NCI-H1092 treated with DMSO at 0.1 percent for 48 hours (cell line): ENCODE data around the gene CBY1.

Source experiments
- DNase-seq: peaks from one replicate; lab custom pipeline; 2025; lab: John Stamatoyannopoulos, UW

CBY1 gene

DNA sequence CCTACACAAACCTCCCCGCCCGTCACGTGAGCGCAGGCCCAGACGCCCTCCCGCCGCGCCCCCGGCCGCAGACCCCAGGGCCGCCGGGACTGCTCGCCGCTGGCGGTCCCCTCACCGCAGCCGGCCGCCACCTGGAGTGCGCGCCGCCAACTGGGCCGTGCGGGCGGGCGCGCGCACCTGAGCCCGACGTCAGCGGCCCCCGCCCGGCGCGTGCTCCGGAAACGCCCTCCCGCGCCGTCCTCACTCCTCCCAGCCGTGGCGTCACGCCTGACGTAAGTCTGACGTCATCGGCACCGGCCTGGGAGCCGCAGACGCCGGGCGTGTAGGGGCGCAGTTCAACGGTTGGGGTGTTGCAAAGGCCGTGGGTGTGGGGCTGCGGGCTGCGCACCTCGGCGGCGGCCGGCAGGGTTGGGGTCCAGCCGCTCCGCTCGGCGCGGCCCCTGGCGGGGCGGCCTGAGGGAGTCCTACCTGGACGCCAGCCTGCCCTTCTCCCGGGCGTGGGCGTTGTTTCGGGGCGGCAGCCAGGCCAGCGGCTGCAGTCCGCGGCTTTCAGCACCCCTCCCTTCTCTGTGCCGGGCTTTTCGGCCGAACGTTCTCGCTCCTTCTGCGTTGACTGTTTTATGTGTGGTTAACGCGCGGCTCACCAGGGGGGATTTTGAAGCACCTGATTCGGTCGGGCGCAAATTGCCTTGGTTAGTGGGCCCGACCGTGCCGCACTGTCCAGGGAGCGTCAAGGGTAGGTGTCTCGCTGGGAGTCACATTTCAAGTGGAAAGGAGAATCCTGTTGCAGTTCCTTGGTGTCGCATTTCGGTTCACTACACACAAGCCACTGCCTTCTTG, 44.6 kb downstream of the CBY1 start, which contains the start of gene JOSD1:
TSS of gene JOSD1 (minus strand) at position 155 of the 840 bp plus-strand sequence. CDS start 956 bp downstream, outside the sequence.
- DNase-seq = peak; percentile 82

DNA sequence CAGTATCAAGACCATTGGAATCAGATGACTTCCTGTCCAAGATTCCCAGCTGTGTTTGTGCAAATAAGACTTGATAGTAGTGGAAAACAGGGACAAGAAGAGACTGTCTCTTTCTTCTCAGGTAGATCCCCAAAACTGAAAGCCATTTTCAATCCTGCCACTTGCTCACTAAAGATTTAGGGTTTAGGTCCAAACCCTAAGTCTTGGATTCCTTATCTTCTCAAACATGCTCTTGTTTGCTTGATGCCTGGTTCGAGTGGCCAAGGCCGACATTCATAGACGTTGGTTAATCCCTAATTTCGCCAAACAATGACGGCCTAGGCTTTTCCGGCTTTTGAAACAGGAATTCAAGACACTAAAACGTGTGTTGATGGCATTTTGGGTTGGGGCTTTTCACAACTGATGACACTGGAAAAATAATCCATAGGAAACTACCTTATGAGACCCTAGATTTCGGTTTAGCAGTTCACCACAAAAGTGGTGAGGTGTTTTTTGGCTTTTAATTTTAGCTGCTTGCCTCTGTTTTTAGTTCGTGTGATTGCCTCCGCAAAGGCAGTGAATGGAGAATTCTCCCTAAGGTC, 48.3 kb downstream of the CBY1 start:
- DNase-seq = no peak

DNA sequence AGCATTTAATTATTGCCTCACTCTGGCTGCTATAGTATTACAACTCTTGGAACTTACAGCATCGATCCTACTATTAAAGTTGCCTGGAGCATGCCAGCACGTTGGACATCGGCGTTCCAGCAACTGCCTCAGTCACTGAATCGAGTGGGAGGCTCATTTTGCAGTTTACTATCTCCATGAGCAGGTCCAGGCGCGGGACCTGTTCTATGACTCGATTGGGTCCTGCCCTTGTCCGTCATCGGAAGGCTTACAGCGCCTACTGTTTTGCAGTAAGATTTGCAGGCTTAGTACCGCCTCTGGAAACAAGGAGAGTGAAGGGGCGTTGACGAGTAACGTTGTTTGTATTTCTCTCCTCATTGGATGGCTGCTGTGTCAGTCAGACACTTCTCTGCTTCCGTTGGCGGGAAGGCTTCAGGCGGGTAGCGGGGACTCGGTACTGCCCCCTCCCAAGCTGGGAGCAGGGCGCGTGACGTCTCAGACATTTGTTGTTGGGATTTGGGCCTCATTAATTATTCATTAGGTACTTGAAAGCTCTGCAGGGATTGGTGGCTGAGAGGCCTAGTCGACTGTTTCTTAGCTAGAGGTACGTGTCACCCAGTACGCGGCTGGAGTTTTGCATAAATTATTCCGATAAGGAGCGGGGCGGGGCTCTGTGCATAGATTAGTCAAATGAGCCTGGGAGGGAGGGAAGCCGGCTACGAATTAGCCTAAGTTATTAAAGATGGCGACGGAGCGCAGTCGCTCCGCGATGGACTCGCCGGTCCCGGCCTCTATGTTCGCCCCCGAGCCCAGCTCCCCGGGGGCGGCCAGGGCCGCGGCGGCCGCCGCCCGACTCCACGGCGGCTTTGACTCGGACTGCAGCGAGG, 49.0 kb downstream of the CBY1 start, which contains the start of gene GTPBP1:
TSS of gene GTPBP1 (plus strand) at position 710 of the 866 bp plus-strand sequence. CDS start at position 722, 12 bp downstream.
- peak; percentile 100 for DNase-seq

DNA sequence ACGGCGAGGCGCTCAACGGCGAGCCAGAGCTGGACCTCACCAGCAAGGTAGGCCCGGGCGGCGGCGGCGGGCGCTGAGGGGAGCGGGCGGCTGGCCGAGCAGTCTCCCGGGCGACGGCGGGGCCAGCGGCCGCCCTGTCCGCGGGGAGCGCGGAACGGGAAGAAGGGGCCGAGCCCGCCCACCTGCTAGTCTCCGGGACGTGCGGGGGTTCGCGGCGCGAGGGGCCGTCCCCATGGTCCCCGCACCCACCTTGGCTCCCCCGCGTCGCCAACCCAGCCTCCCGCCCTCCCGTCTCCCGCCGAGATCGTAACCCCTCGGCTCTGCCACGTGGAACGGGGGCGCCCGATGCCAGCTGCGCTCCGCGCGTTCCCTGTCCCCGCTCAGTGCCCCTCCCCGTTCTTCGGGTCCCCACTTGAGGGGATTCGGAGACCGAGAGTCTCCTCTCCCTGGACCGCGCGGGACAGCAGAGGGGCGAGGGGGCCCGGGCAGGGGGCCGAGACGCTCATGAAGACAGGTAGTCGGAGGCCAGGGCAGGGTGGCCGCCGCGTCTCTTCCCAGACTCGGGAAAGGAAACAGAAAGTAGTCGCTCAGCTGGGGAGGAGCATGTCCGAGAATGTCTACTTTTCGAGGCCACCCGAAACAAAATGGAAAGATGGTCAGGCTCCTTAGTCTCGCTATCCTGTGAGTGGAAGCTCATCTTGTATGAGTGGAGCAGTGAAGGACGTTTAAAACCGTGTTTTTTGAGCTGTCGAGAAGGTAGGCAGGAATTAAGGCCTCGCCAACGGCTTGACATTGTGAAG, 49.9 kb downstream of the CBY1 start:
- DNase-seq = peak; percentile 35

DNA sequence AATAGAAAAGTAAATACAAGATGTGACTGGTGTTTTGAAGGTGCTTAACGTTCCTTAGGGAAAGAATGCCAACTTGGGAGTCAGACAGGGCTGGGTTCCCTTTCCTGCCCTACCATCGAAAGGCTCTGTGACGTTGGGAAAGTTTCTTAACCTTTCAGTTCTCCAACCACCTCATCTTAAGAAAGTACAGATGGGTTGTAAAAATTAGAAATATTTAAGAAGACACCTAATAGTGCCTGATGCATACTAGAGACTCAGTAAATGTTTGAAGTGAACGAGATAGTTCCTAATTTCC, 50.4 kb downstream of the CBY1 start:
- DNase-seq = no peak

DNA sequence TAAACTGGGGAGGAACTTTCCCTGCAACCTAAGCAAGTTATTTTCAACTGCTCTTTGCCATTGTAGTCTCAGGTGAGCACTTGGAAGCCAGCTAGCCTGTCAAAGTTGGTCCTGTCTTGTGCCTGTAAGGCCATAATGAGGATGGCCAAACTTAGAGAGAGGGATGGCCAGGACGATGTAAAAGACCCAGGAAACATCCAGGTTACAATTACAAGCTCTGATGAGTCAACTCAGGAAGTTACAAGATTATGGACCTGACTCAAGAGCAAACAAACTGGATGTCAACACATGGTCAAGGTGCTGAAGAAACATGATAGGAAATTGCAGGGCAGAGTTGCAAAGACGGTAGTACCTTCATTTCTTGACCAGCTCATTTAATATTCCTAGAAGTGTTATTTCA, 50.9 kb downstream of the CBY1 start:
- no peak for DNase-seq

DNA sequence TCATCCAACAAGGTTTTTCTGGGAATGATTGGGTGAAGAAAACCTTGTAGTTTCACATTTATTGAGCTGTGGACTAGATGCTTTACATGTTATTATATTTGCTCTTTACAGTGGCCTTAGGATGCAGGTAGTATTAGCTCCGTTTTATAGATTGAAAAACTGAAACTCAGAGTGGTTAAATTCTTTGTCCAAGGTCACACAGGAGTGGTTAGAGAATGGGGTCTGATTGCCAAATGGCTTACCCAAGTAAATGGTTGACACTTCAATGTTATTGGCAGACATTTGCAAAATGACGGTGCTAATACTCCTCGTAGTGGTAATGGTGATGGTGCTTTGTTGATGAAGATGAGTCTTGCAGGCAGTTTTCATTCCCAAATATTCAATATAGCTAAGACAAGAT, 51.5 kb downstream of the CBY1 start:
- no peak for DNase-seq

DNA sequence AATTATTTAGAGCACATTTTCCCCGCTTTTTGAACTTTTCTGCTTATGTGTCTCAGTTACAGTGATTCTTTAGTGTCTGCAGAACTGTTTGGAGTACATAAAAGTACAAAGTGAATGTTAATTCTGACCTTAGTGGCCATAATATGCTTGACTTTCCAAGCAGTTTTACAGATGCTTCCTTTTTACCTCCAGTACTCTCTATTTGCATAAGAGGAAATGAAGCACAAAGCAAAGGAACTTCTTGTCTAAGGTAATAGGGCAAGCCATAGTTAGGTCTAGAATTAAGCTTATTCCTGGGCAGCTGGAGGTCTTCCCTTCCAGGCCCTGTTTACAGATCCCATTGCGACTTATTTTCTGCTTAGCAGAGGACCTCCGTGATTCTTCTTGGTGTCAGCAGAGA, 52.9 kb downstream of the CBY1 start:
- no peak for DNase-seq

DNA sequence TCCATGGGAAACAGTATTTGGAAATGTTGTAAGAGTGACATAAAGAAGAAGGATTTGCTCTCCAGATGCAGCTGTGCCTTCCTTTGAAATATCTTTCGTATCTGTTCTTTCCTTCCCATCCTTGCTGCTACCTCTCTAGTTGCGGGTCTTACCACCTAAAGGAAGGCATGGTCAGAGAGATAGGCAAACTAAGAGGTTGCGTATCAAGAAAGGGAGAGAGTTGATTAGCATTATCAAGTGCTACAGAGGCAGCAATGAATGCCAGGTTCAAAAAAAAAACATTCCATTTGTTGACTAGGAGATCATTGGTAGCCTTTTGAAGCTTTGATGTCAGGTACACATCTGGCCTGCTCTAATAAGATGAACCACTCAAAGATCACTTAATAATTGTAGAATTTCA, 53.9 kb downstream of the CBY1 start:
- DNase-seq = no peak

DNA sequence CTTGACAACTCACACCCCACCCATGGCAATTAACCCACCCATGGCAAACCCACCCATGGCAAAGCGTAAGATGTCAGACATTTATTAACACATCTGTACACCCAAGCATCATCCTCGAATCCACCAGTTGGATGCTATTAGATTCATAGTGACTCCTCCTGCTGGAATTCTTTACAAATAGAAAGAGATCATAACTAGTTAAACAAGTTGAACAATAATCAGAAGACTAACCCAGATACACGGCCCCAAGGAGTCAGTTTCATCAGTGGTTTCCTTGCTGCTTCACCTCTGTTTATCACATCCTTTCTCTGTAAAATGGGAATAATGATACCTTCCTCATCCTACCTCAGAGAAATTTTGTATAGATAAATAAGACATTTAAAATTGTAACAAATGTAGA, 54.4 kb downstream of the CBY1 start:
- DNase-seq = no peak

DNA sequence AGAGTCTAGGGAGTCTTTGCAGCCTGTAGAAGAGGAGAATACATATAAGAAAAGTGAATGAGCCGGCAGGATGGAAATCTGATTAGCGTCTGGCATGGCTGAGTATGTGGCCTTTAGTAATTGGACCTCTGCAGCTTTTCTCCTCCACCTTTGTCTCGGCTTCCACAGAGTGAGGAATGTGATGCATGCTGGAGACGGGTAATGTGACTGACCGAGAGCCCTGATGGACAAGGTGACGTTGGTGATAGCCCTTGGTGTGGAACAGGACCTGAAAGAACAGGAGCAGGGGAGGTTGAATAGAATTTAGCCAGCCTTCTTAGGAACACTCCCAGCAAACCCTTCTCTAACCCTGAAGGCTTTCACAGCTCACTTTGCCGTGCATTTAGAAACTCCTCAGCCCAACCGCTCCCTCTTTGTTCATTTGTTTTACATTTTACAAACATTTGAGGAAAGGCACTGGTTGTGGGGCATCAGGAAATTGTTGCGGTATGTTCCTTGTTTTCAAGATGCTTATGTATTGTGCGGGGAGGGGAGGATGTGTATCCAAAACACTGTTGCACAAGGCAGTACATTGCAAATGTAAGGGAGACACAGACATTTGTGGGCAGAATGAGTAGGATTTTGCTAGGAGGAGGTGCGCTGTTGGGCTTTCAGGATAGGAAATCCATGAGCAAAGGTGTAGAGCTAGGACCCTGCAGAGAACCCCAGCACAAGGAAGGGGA, 56.2 kb downstream of the CBY1 start:
- no peak for DNase-seq

DNA sequence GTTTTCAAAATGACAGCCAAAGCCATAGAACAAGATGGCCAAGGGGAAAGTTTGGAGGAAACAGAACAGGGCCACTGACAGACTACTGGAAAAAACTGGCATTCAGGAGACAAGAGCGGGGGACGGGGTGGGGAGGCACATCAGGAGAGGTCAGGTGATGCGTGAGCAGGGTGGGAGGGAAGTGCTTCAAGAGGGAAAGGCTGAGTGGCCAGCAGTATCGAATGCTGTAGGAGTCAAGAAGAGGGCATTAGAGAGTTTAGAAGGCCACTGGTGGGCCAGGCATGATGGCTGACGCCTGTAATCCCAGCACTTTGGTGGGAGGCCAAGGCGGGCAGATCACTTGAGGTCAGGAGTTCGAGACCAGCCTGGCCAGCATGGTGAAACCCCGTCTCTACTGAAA, 57.5 kb downstream of the CBY1 start:
- DNase-seq = no peak

DNA sequence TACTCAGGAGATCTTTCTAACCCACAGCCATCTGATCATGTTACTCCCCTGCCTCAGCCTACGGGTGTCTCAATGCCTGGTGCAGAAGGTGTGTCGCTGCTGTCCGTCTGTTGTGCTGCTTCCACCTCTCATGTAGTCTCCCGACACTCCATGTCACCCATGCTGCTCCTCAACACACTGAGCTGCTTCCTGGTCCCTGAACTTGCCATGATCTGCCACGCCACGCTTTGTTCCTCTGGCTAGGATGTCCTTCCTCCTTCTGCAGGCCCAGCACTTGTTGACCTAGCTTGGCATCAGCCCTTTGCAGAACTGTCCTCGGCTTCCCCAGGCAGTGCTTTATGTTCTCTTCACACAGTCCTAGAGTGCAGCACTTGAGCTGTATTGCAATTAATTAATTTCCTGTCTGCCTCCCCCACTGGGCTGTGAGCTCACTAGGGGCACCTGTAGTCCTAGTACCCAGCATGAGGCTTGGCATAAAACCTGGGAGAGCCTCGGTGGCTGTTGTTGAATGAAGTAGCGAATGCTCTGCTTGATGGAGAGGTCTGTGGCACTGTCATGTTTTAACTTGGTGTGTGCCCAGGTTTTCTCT, 58.8 kb downstream of the CBY1 start:
- DNase-seq = no peak

DNA sequence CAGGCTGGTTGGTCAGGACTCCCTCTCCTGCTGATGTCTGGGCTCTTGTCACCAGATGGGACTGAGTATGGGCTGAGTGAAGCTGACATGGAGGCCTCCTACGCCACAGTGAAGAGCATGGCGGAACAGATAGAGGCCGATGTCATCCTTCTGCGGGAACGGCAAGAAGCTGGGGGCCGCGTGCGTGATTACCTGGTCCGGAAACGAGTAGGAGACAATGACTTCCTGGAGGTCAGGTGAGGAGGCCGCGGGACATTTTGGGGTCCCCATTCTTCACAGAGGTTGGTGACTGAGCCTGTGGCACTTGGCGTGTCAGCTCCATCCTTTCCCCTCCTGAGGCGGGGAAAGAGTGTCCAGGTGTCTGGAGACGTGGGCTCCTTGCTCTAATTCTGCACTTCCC, 59.4 kb downstream of the CBY1 start:
- no peak for DNase-seq

DNA sequence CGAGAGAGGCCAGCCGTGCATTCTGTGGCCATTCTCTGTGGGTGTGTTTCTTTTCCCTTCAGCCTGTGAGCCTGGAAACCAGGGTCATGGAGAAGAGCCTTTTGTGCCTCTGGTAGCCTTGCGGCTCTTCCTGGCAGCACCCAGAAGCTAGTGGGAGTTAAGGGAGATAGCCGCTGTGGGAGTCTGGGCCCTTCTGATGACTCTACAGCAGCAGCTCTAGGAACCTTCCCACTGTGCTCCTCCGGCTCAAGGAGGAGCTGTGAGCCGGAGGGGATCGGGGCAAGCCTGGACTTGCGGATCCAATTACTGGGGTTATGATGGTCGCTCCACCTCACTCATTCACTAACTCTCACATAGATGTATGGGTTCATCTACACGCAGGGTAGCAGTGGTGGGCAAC, 59.8 kb downstream of the CBY1 start:
- no peak for DNase-seq

DNA sequence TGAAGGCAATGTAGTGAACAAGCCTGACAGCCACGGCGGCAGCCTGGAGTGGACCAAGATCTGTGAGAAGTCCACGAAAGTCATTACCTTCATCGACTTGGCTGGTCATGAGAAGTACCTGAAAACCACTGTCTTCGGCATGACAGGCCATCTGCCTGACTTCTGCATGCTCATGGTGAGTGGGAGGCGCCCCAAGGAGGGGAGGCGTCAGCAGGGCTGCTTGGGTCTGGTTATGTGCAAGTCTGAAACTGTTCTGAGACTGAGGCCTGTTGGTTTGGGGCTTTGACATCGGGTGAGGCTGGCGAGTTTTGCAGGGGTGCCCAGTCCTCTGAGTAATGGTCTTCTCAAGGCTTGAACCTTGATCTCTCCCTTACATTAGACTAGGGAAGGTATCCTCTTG, 60.4 kb downstream of the CBY1 start:
- DNase-seq = no peak

DNA sequence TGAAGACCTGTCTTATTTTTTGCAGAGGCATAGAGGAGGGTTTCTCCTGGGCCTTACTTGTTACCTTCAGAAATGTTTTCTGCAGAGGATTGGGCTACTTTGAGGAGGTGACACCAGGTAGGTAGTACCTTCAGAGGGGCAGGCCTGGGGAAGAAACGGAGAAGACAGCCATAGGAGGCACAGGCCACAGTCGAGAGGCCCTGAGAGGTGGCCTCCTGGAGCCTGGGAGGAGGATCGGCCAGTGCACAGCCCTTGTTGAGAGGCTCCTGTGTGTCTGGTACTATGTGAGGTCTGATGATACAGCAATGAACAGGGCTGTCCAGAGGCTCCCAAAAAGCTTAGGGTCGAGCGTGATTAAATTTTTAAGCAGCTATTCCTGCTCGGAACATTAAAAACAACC, 60.8 kb downstream of the CBY1 start:
- DNase-seq = no peak

DNA sequence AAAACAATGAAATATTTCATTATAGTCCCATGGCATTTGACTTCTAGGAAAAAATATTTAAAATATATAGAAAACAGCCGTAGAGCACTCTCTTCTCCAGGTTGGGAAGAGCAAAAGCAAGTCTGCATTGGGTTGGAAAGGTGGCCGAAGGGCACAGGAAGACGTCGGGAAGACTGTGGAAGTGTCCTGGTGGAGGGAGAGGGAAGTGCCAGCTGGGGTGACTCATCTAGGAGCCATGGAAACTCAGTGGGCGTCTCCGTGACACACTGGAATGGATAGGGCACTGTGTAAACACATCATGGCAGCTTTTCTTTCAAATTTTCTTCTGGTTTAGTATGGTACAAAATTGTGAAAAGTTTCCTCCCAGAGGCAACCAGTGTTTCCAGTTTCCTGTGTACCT, 62.0 kb downstream of the CBY1 start:
- no peak for DNase-seq

DNA sequence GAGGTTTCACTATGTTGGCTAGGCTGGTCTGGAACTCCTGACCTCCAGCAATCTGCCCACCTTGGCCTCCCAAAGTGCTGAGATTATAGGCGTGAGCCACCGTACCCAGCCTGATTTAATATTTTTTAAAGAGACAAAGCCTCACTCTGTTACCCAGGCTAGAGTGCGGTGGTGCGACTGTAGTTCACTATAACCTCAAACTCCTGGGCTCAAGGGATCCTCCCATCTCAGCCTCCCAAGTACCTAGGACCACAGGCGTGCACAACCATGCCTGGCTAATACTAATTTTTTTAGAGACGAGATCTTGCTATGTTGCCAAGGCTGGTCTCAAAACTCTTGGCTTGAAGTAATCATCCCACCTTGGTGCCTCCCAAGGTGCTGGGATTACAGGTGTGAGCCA, 62.8 kb downstream of the CBY1 start:
- DNase-seq = no peak

DNA sequence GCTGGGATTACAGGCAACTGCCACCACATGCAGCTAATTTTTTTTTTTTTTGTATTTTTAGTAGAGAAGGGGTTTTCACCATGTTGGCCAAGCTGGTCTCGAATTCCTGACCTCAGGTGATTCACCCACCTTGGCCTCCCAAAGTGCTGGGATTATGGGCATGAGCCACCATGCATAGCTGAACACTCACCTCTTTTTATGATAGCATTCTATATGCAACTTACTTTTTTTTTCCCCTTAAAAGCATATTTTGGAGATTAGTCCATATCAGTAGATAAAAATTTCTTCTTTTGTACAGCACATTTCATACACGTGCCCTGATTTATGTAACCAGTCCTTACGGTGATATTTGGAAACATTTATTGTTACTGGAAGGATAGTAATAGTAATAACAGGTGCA, 63.9 kb downstream of the CBY1 start:
- DNase-seq = no peak

DNA sequence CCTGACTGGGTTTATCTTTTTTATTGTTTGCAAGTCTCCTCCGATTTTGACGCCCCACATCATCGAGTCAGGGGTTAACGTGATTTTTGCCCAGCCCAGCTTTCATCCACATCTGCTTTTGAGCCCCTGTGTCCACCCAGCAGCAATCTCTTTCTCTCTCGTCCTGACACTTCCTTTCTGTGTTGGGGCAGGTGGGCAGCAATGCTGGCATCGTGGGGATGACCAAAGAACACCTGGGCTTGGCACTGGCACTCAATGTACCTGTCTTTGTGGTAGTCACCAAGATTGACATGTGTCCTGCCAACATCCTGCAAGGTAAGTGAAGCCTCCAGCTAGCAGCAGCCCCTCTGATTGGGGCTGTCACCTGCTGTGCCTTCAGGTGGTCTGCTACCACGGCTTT, 65.1 kb downstream of the CBY1 start:
- no peak for DNase-seq
